Breast epithelium (tissue), 3 donors: ENCODE measurements around the gene HNMT.

Experiments
- POLR2A ChIP-seq: fragments of 450-650 bp; IDR thresholded peaks from one replicate; pipeline ENCODE4 v1.6.1; 2016; ENCODE audit warnings: antibody characterized with exemption, mild to moderate bottlenecking, moderate library complexity
- POLR2AphosphoS5 ChIP-seq, 3 donors: sonication (generic); formaldehyde crosslinking; IDR thresholded peaks; one replicate each; pipeline ENCODE4 v1.6.1; 2017; ENCODE audit warnings: antibody characterized with exemption in 3 of 3

- no peak for TF ChIP-seq POLR2A
- TF ChIP-seq POLR2AphosphoS5 (IDR thresholded peaks at IDR 0.05) = no peak
Measured at GRCh38 chr2:137940154-137940553, 24.1 kb upstream of the HNMT start.
